ENCODE measurements around the gene ISL2.

Gene ISL2

DNA sequence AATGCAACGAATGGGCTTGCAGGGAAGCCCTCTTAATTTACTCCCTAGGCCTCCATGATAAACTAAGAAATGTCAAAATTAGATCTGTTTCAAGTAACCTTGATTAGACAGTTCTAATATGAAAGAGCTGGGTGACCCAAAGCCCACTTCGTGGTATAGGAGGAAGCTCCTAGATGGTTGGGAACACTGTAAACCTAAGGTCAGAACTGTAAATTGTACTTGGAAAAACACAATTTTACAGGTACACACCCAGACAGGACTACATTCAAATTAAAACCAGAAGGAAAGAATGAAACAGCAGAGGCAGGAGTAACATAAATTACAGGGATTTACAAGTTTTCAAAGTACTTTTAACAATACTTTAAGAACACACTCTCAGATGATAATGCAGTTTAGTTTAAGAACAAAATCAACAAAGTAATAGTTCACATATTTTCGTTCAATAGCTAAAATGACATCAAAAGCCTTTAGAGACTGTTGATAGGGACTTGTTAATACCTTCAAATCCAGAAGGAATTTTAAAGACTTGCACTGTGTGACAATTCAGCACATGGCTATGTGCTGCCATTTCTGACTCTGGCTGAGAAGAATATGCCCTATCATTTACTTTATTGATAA is 18.4 kb downstream of the ISL2 start:
- Histone ChIP-seq H3K9ac (ENCODE audit: low read depth, low read length) (no peak overlapping the region), H2AFZ (ENCODE audit: low read depth, low read length) (no peak overlapping the region), H3K4me3 (ENCODE audit: low read depth in 1 of 2, low read length in 2 of 2) (no peak overlapping the region), H3K4me1 (ENCODE audit: insufficient read depth, low read length) (no peaks in the 10 kb centered on the region), H3K4me2 (ENCODE audit: insufficient read depth, low read length) (no peak overlapping the region), H3K27me3 (ENCODE audit: insufficient read depth, low read length, poor library complexity) (no peaks in the 10 kb centered on the region), H3K79me2 (ENCODE audit: insufficient read depth, low read length) (no peaks in the 10 kb centered on the region), H3K36me3 (ENCODE audit: insufficient read depth, low read length) (no peaks in the 10 kb centered on the region), H3K9me3 (ENCODE audit: insufficient read depth, low read length, severe bottlenecking) (no peaks in the 10 kb centered on the region), H4K20me1 (ENCODE audit: insufficient read depth, low read length) (no peaks in the 10 kb centered on the region), H3K27ac (ENCODE audit: low read length) (no peak overlapping the region)
- ATAC-seq (ENCODE audit: insufficient read depth, low read depth) = no peak
- TF ChIP-seq, protein P1, sequence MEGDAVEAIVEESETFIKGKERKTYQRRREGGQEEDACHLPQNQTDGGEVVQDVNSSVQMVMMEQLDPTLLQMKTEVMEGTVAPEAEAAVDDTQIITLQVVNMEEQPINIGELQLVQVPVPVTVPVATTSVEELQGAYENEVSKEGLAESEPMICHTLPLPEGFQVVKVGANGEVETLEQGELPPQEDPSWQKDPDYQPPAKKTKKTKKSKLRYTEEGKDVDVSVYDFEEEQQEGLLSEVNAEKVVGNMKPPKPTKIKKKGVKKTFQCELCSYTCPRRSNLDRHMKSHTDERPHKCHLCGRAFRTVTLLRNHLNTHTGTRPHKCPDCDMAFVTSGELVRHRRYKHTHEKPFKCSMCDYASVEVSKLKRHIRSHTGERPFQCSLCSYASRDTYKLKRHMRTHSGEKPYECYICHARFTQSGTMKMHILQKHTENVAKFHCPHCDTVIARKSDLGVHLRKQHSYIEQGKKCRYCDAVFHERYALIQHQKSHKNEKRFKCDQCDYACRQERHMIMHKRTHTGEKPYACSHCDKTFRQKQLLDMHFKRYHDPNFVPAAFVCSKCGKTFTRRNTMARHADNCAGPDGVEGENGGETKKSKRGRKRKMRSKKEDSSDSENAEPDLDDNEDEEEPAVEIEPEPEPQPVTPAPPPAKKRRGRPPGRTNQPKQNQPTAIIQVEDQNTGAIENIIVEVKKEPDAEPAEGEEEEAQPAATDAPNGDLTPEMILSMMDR (IDR thresholded peaks at IDR 0.05; ENCODE audit: borderline replicate concordance, extremely low read depth, low read length, poor library complexity, severe bottlenecking) = no peak
- no peak for TF ChIP-seq EZH2 (IDR thresholded peaks at IDR 0.05; ENCODE audit: borderline replicate concordance, low read depth, low read length, severe bottlenecking)
- DNase-seq = no peak

DNA sequence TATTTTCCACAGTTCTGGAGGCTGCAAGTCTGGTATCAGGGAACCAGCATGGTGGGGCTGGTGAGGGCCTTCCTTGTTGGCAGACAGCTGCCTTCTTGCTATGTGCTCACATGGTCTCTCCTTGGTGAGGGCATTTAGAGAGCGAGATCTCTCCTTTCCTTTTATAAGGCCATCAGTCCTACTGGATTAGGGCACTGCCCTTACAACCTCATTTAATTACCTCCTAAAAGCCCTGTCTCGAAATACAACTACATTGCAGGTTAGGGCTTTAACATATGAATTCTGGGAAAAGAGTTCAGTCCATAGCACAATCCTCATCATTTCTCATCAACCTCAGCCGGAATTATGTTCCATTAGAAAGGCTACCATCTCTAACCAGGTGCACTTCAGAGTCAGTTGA is 21.9 kb downstream of the ISL2 start:
- Histone ChIP-seq H3K4me1 (ENCODE audit: insufficient read depth, low read length) (no peaks in the 10 kb centered on the region), H4K20me1 (ENCODE audit: insufficient read depth, low read length) (no peaks in the 10 kb centered on the region), H3K9ac (ENCODE audit: low read depth, low read length) (no peak overlapping the region), H2AFZ (ENCODE audit: low read depth, low read length) (no peak overlapping the region), H3K79me2 (ENCODE audit: insufficient read depth, low read length) (no peaks in the 10 kb centered on the region), H3K27me3 (ENCODE audit: insufficient read depth, low read length, poor library complexity) (no peaks in the 10 kb centered on the region), H3K27ac (ENCODE audit: low read length) (no peak overlapping the region), H3K4me2 (ENCODE audit: insufficient read depth, low read length) (no peak overlapping the region), H3K36me3 (ENCODE audit: insufficient read depth, low read length) (no peaks in the 10 kb centered on the region), H3K4me3 (ENCODE audit: low read depth in 1 of 2, low read length in 2 of 2) (no peak overlapping the region), H3K9me3 (ENCODE audit: insufficient read depth, low read length, severe bottlenecking) (no peaks in the 10 kb centered on the region)
- ATAC-seq (ENCODE audit: insufficient read depth, low read depth) (no peak), DNase-seq (no peak)
- TF ChIP-seq, protein P1 (IDR thresholded peaks at IDR 0.05; ENCODE audit: borderline replicate concordance, extremely low read depth, low read length, poor library complexity, severe bottlenecking) = no peak
- no peak for TF ChIP-seq EZH2 (IDR thresholded peaks at IDR 0.05; ENCODE audit: borderline replicate concordance, low read depth, low read length, severe bottlenecking)

DNA sequence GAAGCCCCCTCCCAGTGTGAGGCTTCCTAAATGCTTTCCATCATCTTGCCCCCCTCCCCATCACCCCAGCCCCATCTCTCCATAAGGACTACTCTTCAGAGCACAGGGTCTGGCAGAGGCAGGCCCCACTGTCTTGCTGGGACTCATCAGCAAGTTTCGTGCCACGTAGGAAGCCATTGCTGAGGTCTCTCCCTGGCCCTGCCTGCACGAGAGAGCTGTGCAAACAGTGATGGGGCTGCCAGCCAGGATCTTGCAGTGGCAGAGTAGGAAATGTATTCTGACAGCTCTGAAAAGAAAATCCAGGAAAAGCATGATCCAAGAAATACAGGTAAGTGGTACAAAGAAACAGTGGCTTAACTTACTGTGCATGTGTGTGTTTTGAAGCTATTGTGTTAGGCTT is 22.6 kb downstream of the ISL2 start:
- no peaks in the 10 kb centered on the region for H3K4me1 ChIP-seq (ENCODE audit: insufficient read depth, low read length)
- H3K27ac ChIP-seq (ENCODE audit: low read length) = no peak overlapping the region
- no peak overlapping the region for H2AFZ ChIP-seq (ENCODE audit: low read depth, low read length)
- DNase-seq (no peak), ATAC-seq (ENCODE audit: insufficient read depth, low read depth) (no peak)
- TF ChIP-seq EZH2 (IDR thresholded peaks at IDR 0.05; ENCODE audit: borderline replicate concordance, low read depth, low read length, severe bottlenecking) = no peak
- TF ChIP-seq, protein P1 (IDR thresholded peaks at IDR 0.05; ENCODE audit: borderline replicate concordance, extremely low read depth, low read length, poor library complexity, severe bottlenecking) = no peak
- H3K9me3 ChIP-seq (ENCODE audit: insufficient read depth, low read length, severe bottlenecking) = no peaks in the 10 kb centered on the region
- H3K27me3 ChIP-seq (ENCODE audit: insufficient read depth, low read length, poor library complexity) = no peaks in the 10 kb centered on the region
- no peak overlapping the region for H3K4me2 ChIP-seq (ENCODE audit: insufficient read depth, low read length)
- H3K36me3 ChIP-seq (ENCODE audit: insufficient read depth, low read length) = no peaks in the 10 kb centered on the region
- no peaks in the 10 kb centered on the region for H3K79me2 ChIP-seq (ENCODE audit: insufficient read depth, low read length)
- no peak overlapping the region for H3K4me3 ChIP-seq (ENCODE audit: low read depth in 1 of 2, low read length in 2 of 2)
- H4K20me1 ChIP-seq (ENCODE audit: insufficient read depth, low read length) = no peaks in the 10 kb centered on the region
- H3K9ac ChIP-seq (ENCODE audit: low read depth, low read length) = no peak overlapping the region
